WTC11 (cell line): ENCODE data around the gene DMD. TPM values are rescaled to one million over a fixed set of nuclear protein-coding genes. Genes with fewer than 3 reads are reported as not detected.

Source experiments
- ATAC-seq: fragments of 200-7000 bp; cut with Tn5 transposase; 2 replicates; pipeline ENCODE4 v1.10.0; 2021; ENCODE audit warnings: mild to moderate bottlenecking, moderate library complexity
- CTCF ChIA-PET: fragments of 300-600 bp; sonication (Branson Sonifier 250); formaldehyde crosslinking; loops from one replicate; lab custom pipeline; 2021; ENCODE audit warnings: antibody characterized with exemption; lab: Charles Lee
- POLR2A ChIA-PET: fragments of 350-600 bp; sonication (Branson Sonifier 250); formaldehyde crosslinking; loops from one replicate; lab custom pipeline; 2021; ENCODE audit warnings: antibody characterized with exemption; lab: Charles Lee
- DNase-seq: peaks from one replicate; pipeline ENCODE4 v3.0.0; 2021; ENCODE audit warnings: low spot score
- H3K27ac Mint-ChIP-seq: 2 replicates; pipeline ENCODE4 v1.8.0; 2021; ENCODE audit warnings: mixed read lengths
- H3K27me3 Mint-ChIP-seq: 2 replicates; pipeline ENCODE4 v1.8.0; 2021; ENCODE audit warnings: low read depth, mild to moderate bottlenecking, moderate library complexity, mixed read lengths
- H3K36me3 Mint-ChIP-seq: 2 replicates; pipeline ENCODE4 v1.8.0; 2021; ENCODE audit warnings: mixed read lengths
- H3K4me1 Mint-ChIP-seq: 2 replicates; pipeline ENCODE4 v1.8.0; 2022; ENCODE audit warnings: mixed read lengths
- H3K4me3 Mint-ChIP-seq: 2 replicates; pipeline ENCODE4 v1.8.0; 2021; ENCODE audit warnings: mild to moderate bottlenecking, moderate library complexity, mixed read lengths
- H3K9me3 Mint-ChIP-seq: 2 replicates; pipeline ENCODE4 v1.8.0; 2021; ENCODE audit warnings: mixed read lengths
- AFF4 ChIP-seq: sonication (generic); formaldehyde crosslinking; IDR thresholded peaks from 2 replicates; pipeline ENCODE4 v1.8.1; 2023; ENCODE audit warnings: mild to moderate bottlenecking, missing genetic modification reagents, borderline replicate concordance
- ATF2 ChIP-seq: sonication (generic); formaldehyde crosslinking; IDR thresholded peaks from 2 replicates; pipeline ENCODE4 v1.8.1; 2022; ENCODE audit warnings: low read depth, missing genetic modification reagents, borderline replicate concordance
- ERG ChIP-seq: fragments of 250-450 bp; sonication (Bioruptor Pico); IDR thresholded peaks from 2 replicates; pipeline ENCODE4 v1.8.0; 2021; ENCODE audit warnings: mild to moderate bottlenecking
- ETV6 ChIP-seq: sonication (generic); formaldehyde crosslinking; IDR thresholded peaks from 2 replicates; pipeline ENCODE4 v1.8.1; 2022; ENCODE audit warnings: mild to moderate bottlenecking, missing genetic modification reagents
- FOXP4 ChIP-seq: sonication (generic); formaldehyde crosslinking; IDR thresholded peaks from 2 replicates; pipeline ENCODE4 v1.8.0; 2022; ENCODE audit warnings: mild to moderate bottlenecking, missing genetic modification reagents
- IRF1 ChIP-seq: sonication (generic); formaldehyde crosslinking; IDR thresholded peaks from 2 replicates; pipeline ENCODE4 v1.8.0; 2023; ENCODE audit warnings: missing genetic modification reagents
- JUN ChIP-seq: sonication (generic); formaldehyde crosslinking; IDR thresholded peaks from 2 replicates; pipeline ENCODE4 v1.8.0; 2023; ENCODE audit warnings: mild to moderate bottlenecking, missing genetic modification reagents
- MLX ChIP-seq: sonication (generic); formaldehyde crosslinking; IDR thresholded peaks from 2 replicates; pipeline ENCODE4 v1.8.1; 2023; ENCODE audit warnings: mild to moderate bottlenecking, missing genetic modification reagents, moderate library complexity
- NR3C1 ChIP-seq: sonication (generic); formaldehyde crosslinking; conservative IDR thresholded peaks from 2 replicates; pipeline ENCODE4 v1.8.1; 2023; ENCODE audit warnings: low read depth, mild to moderate bottlenecking, missing genetic modification reagents
- TEAD4 ChIP-seq: sonication (generic); formaldehyde crosslinking; IDR thresholded peaks from 2 replicates; pipeline ENCODE4 v1.8.0; 2022; ENCODE audit warnings: mild to moderate bottlenecking, missing genetic modification reagents
- ZBTB21 ChIP-seq: sonication (generic); formaldehyde crosslinking; IDR thresholded peaks from 2 replicates; pipeline ENCODE4 v1.8.1; 2023; ENCODE audit warnings: mild to moderate bottlenecking, missing genetic modification reagents, borderline replicate concordance
- ZNF138 ChIP-seq: sonication (generic); formaldehyde crosslinking; conservative IDR thresholded peaks from 2 replicates; pipeline ENCODE4 v1.8.1; 2022; ENCODE audit warnings: mild to moderate bottlenecking, moderate library complexity, missing genetic modification reagents
- ZNF232 ChIP-seq: sonication (generic); formaldehyde crosslinking; IDR thresholded peaks from 2 replicates; pipeline ENCODE4 v1.8.0; 2022; ENCODE audit warnings: mild to moderate bottlenecking, missing genetic modification reagents
- ZNF263 ChIP-seq: sonication (generic); formaldehyde crosslinking; IDR thresholded peaks from 2 replicates; pipeline ENCODE4 v1.8.1; 2022; ENCODE audit warnings: low read depth, mild to moderate bottlenecking, moderate library complexity, missing genetic modification reagents
- ZNF317 ChIP-seq: sonication (generic); formaldehyde crosslinking; IDR thresholded peaks from 2 replicates; pipeline ENCODE4 v1.8.1; 2023; ENCODE audit warnings: low read depth, mild to moderate bottlenecking, moderate library complexity, missing genetic modification reagents, borderline replicate concordance
- ZNF423 ChIP-seq: fragments of 250-450 bp; sonication (Bioruptor Pico); IDR thresholded peaks from 2 replicates; pipeline ENCODE4 v2.1.2; 2022; ENCODE audit warnings: mild to moderate bottlenecking, moderate library complexity
- ZNF425 ChIP-seq: fragments of 250-450 bp; sonication (Bioruptor Pico); conservative IDR thresholded peaks from 2 replicates; pipeline ENCODE4 v1.9.0; 2021; ENCODE audit warnings: mild to moderate bottlenecking
- ZNF532 ChIP-seq: fragments of 250-450 bp; sonication (Bioruptor Pico); IDR thresholded peaks from 2 replicates; pipeline ENCODE4 v1.9.0; 2021; ENCODE audit warnings: mild to moderate bottlenecking, borderline replicate concordance
- total RNA-seq: library from RNA; stranded (reverse); gene quantifications from 3 replicates; pipeline ENCODE4 v1.2.3, GENCODE V29; 2021

Gene DMD
- total RNA-seq, 1 experiment from 2014 or later, result 9.1 TPM

GRCh38 chrX:32673193-32673592 is 538.2 kb downstream of the DMD start (continued):
- no peak for TF ChIP-seq ZNF532 (CRISPR knock-in tag)
- TF ChIP-seq AFF4 (CRISPR knock-in tag), result no peak
- TF ChIP-seq FOXP4 (CRISPR knock-in tag), result no peak
- no peak for TF ChIP-seq NR3C1 (CRISPR knock-in tag)
- TF ChIP-seq ZNF263, result no peak
- no peak for TF ChIP-seq ZNF232 (CRISPR knock-in tag)
- TF ChIP-seq MLX (CRISPR knock-in tag), result no peak

GRCh38 chrX:32662516-32662915 is 548.8 kb downstream of the DMD start:
- Mint-ChIP-seq H3K27ac (no peak overlapping the region), H3K4me3 (no peak overlapping the region)
- CTCF ChIA-PET, result no interaction called here

More at GRCh38 chrX:32662516-32662915, 548.8 kb downstream of the DMD start:
- H3K4me1 Mint-ChIP-seq, result no peaks in the 10 kb centered on the region
- peaks cover 6% of the 10 kb centered on the region; the same call in 1 of the 2 replicates for H3K9me3 Mint-ChIP-seq
- no peak for ATAC-seq
- H3K36me3 Mint-ChIP-seq, result no peaks in the 10 kb centered on the region
- no peak for TF ChIP-seq ETV6 (CRISPR knock-in tag)
- no peak for TF ChIP-seq ERG (CRISPR knock-in tag)
- no peak for TF ChIP-seq IRF1 (CRISPR knock-in tag)
- TF ChIP-seq ATF2 (CRISPR knock-in tag), result no peak
- TF ChIP-seq ZNF138 (CRISPR knock-in tag), result no peak
- TF ChIP-seq TEAD4, result no peak
- TF ChIP-seq ZBTB21 (CRISPR knock-in tag), result no peak
- no peak for TF ChIP-seq JUN
- no peak for TF ChIP-seq ZNF317 (CRISPR knock-in tag)
- TF ChIP-seq ZNF423, result no peak
- TF ChIP-seq ZNF425, result no peak
- no peaks in the 10 kb centered on the region; the same call in 1 of the 2 replicates for H3K27me3 Mint-ChIP-seq
- POLR2A ChIA-PET, result no interaction called here
- DNase-seq, result no peak
